Astrocyte (in vitro differentiated cells and primary cell): Measurements from ENCODE around the gene MRPL55. TPM values are rescaled to one million over a fixed set of nuclear protein-coding genes. Genes with fewer than 3 reads are reported as not detected.

Experiments used
- DNase-seq: peaks from one replicate; pipeline ENCODE4 v3.0.0-alpha.2; 2010; ENCODE audit warnings: low read depth
- FAIRE-seq: peaks from 2 replicates; lab custom pipeline; 2011; peaks lifted over from hg19 to GRCh38; lab: Jason Lieb, UNC
- H2AFZ ChIP-seq: 2 replicates; pipeline ENCODE4 v1.6.0; 2012; ENCODE audit warnings: low read depth, low read length, inconsistent platforms
- H3K27ac ChIP-seq: 2 replicates; pipeline ENCODE4 v1.5.1; 2011; ENCODE audit warnings: low read depth, low read length, inconsistent platforms
- H3K27me3 ChIP-seq: 2 replicates; pipeline ENCODE4 v1.6.0; 2011; ENCODE audit warnings: low read length, inconsistent platforms; ENCODE audit not compliant: insufficient read depth
- H3K36me3 ChIP-seq: 2 replicates; pipeline ENCODE4 v1.5.1; 2011; ENCODE audit warnings: low read length, inconsistent platforms; ENCODE audit not compliant: insufficient read depth
- H3K4me1 ChIP-seq: 2 replicates; pipeline ENCODE4 v1.5.1; 2011; ENCODE audit warnings: low read length, inconsistent platforms; ENCODE audit not compliant: insufficient read depth
- H3K4me2 ChIP-seq: 2 replicates; pipeline ENCODE4 v1.6.0; 2012; ENCODE audit warnings: low read length, inconsistent platforms
- H3K4me3 ChIP-seq: 2 replicates; pipeline ENCODE4 v1.5.1; 2011; ENCODE audit warnings: low read depth, mild to moderate bottlenecking, low read length, inconsistent platforms; ENCODE audit not compliant: insufficient read depth
- H3K79me2 ChIP-seq: 2 replicates; pipeline ENCODE4 v1.6.0; 2012; ENCODE audit warnings: mild to moderate bottlenecking, low read length, inconsistent platforms; ENCODE audit not compliant: insufficient read depth
- H3K9ac ChIP-seq: 2 replicates; pipeline ENCODE4 v1.6.0; 2012; ENCODE audit warnings: mild to moderate bottlenecking, low read length, inconsistent platforms
- H3K9me3 ChIP-seq: 2 replicates; pipeline ENCODE4 v1.5.1; 2012; ENCODE audit warnings: low read depth, mild to moderate bottlenecking, low read length, inconsistent platforms; ENCODE audit not compliant: insufficient read depth
- H4K20me1 ChIP-seq: 2 replicates; pipeline ENCODE4 v1.6.0; 2012; ENCODE audit warnings: low read length, inconsistent platforms; ENCODE audit not compliant: insufficient read depth
- H3K27ac Mint-ChIP-seq: one replicate; pipeline ENCODE4 v1.8.0; 2021; ENCODE audit warnings: mild to moderate bottlenecking, mixed read lengths; ENCODE audit not compliant: unreplicated experiment
- H3K27me3 Mint-ChIP-seq: one replicate; pipeline ENCODE4 v1.8.0; 2021; ENCODE audit warnings: low read depth, mixed read lengths; ENCODE audit not compliant: unreplicated experiment
- H3K36me3 Mint-ChIP-seq: one replicate; pipeline ENCODE4 v1.8.0; 2021; ENCODE audit warnings: low read depth, mixed read lengths; ENCODE audit not compliant: unreplicated experiment
- H3K4me1 Mint-ChIP-seq: one replicate; pipeline ENCODE4 v1.8.0; 2021; ENCODE audit warnings: low read depth, mixed read lengths; ENCODE audit not compliant: unreplicated experiment
- H3K4me3 Mint-ChIP-seq: one replicate; pipeline ENCODE4 v1.8.0; 2021; ENCODE audit warnings: mild to moderate bottlenecking, moderate library complexity, mixed read lengths; ENCODE audit not compliant: unreplicated experiment
- H3K9me3 Mint-ChIP-seq: one replicate; pipeline ENCODE4 v1.8.0; 2021; ENCODE audit warnings: mild to moderate bottlenecking, mixed read lengths; ENCODE audit not compliant: unreplicated experiment
- CTCF ChIP-seq: IDR thresholded peaks from 2 replicates; pipeline ENCODE4 v1.5.1; 2011; ENCODE audit warnings: low read depth, mild to moderate bottlenecking, inconsistent platforms, low read length, moderate library complexity; ENCODE audit not compliant: insufficient read depth
- EZH2 ChIP-seq: IDR thresholded peaks from 2 replicates; pipeline ENCODE4 v1.6.1; 2012; ENCODE audit warnings: mild to moderate bottlenecking, low read length, inconsistent platforms; ENCODE audit not compliant: insufficient read depth
- total RNA-seq: library from RNA; stranded (reverse); gene quantifications from 2 replicates; pipeline ENCODE4 v1.2.1, GENCODE V29; 2021

MRPL55 gene
- total RNA-seq, 1 donor from 2014 or later = 50.8 TPM

- Mint-ChIP-seq H3K27me3 (no peaks in the 10 kb centered on the region), H3K4me3 (peak overlapping the region; percentile 98), H3K36me3 (peaks cover 3% of the 10 kb centered on the region), H3K27ac (peak overlapping the region; percentile 99), H3K4me1 (peaks cover 37% of the 10 kb centered on the region), H3K9me3 (no peaks in the 10 kb centered on the region)
- H2AFZ ChIP-seq = no peak overlapping the region
- no peak for TF ChIP-seq CTCF
- TF ChIP-seq EZH2 = no peak
- peak overlapping the region; percentile 100 for H3K9ac ChIP-seq
- peaks cover 76% of the 10 kb centered on the region for H4K20me1 ChIP-seq
- peak overlapping the region; percentile 97 for H3K27ac ChIP-seq
- H3K36me3 ChIP-seq = peaks cover 4% of the 10 kb centered on the region
- H3K9me3 ChIP-seq = no peaks in the 10 kb centered on the region
- peaks cover 49% of the 10 kb centered on the region for H3K4me1 ChIP-seq
- no peaks in the 10 kb centered on the region for H3K27me3 ChIP-seq
- FAIRE-seq (no peak), DNase-seq (no peak)
- peaks cover 78% of the 10 kb centered on the region for H3K79me2 ChIP-seq
- H3K4me3 ChIP-seq = peak overlapping the region; percentile 97
- peak overlapping the region; percentile 98 for H3K4me2 ChIP-seq
These were observed 25.9 kb downstream of the MRPL55 start for GRCh38 chr1:228082918-228083870.

GRCh38 chr1:228082214-228082917, 26.7 kb downstream of the MRPL55 start, which contains the start of gene ARF1:
Gene ARF1 (plus strand): TSS chr1:228082708. CDS start chr1:228097115, 14,407 bp downstream.
- peak within 1 kb of the TSS; percentile 97 for H3K4me3 ChIP-seq
- H3K9ac ChIP-seq = peak within 1 kb of the TSS; percentile 100
- no peaks in the 10 kb centered on the region for H3K27me3 ChIP-seq
- H3K36me3 Mint-ChIP-seq = peaks cover 3% of the 10 kb centered on the region
- peak within 1 kb of the TSS; percentile 98 for H3K4me2 ChIP-seq
- H3K79me2 ChIP-seq = peaks cover 70% of the 10 kb centered on the region
- peaks cover 67% of the 10 kb centered on the region for H4K20me1 ChIP-seq
- H3K27ac ChIP-seq = peak within 1 kb of the TSS; percentile 97
- H3K4me3 Mint-ChIP-seq = peak within 1 kb of the TSS; percentile 98
- FAIRE-seq (no peak), DNase-seq (peak; percentile 65)
- H3K4me1 Mint-ChIP-seq = peaks cover 28% of the 10 kb centered on the region
- peak within 1 kb of the TSS; percentile 69 for H2AFZ ChIP-seq
- H3K27ac Mint-ChIP-seq = peak within 1 kb of the TSS; percentile 99
- peaks cover 40% of the 10 kb centered on the region for H3K4me1 ChIP-seq
- H3K9me3 ChIP-seq = no peaks in the 10 kb centered on the region
- peaks cover 4% of the 10 kb centered on the region for H3K36me3 ChIP-seq
- H3K9me3 Mint-ChIP-seq = no peaks in the 10 kb centered on the region
- peaks cover 4% of the 10 kb centered on the region for H3K27me3 Mint-ChIP-seq
- TF ChIP-seq EZH2 (no peak), CTCF (no peak)
